Caco-2 (cell line): Measurements from ENCODE around the gene DCUN1D3. TPM values are rescaled to one million over a fixed set of nuclear protein-coding genes. Genes with fewer than 3 reads are reported as not detected.

Experiments used
- BruUV-seq: library from RNA; stranded (reverse); fragments of 400-500 nt; replicated peaks from 2 replicates; lab custom pipeline; 2021; lab: Mats Ljungman, UMichigan
- CTCF ChIA-PET: fragments of 300-600 bp; sonication (Branson Sonifier 250); formaldehyde crosslinking; loops from one replicate; lab custom pipeline; 2022; ENCODE audit warnings: antibody characterized with exemption; lab: Charles Lee
- POLR2A ChIA-PET: fragments of 300-600 bp; sonication (Branson Sonifier 250); formaldehyde crosslinking; loops from one replicate; lab custom pipeline; 2022; ENCODE audit warnings: antibody characterized with exemption; lab: Charles Lee
- DNase-seq, 2 experiments: peaks; one replicate each; pipeline versions ENCODE4 v3.0.0 to v3.0.0-alpha.2; 2020 to 2022
- H3K27me3 ChIP-seq: replicated peaks from 2 replicates; pipeline ENCODE4 v1.6.0; 2011; ENCODE audit warnings: low read length; ENCODE audit not compliant: control insufficient read depth, insufficient read depth
- H3K36me3 ChIP-seq: 2 replicates; pipeline ENCODE4 v1.5.1; 2011; ENCODE audit warnings: low read length; ENCODE audit not compliant: control insufficient read depth, insufficient read depth
- H3K4me1 ChIP-seq: fragments of 250-450 bp; sonication (Bioruptor Pico); 2 replicates; pipeline ENCODE4 v1.5.1; 2020; ENCODE audit warnings: mild to moderate bottlenecking
- H3K4me3 ChIP-seq: 2 replicates; pipeline ENCODE4 v1.5.1; 2011; ENCODE audit warnings: low read depth, mild to moderate bottlenecking, control low read depth, low read length
- H3K9me3 ChIP-seq: fragments of 250-450 bp; sonication (Bioruptor Pico); 2 replicates; pipeline ENCODE4 v1.5.1; 2020; ENCODE audit warnings: mild to moderate bottlenecking, moderate library complexity
- H3K27ac Mint-ChIP-seq: one replicate; pipeline ENCODE4 v1.8.0; 2022; ENCODE audit warnings: mixed read lengths; ENCODE audit not compliant: unreplicated experiment
- H3K27me3 Mint-ChIP-seq: one replicate; pipeline ENCODE4 v1.8.0; 2022; ENCODE audit warnings: mixed read lengths; ENCODE audit not compliant: insufficient read depth, unreplicated experiment
- H3K36me3 Mint-ChIP-seq: one replicate; pipeline ENCODE4 v1.8.0; 2022; ENCODE audit warnings: mild to moderate bottlenecking, mixed read lengths; ENCODE audit not compliant: insufficient read depth, unreplicated experiment
- H3K4me1 Mint-ChIP-seq: one replicate; pipeline ENCODE4 v1.8.0; 2022; ENCODE audit warnings: low read depth, mixed read lengths; ENCODE audit not compliant: unreplicated experiment
- H3K4me3 Mint-ChIP-seq: one replicate; pipeline ENCODE4 v1.8.0; 2022; ENCODE audit warnings: mild to moderate bottlenecking, moderate library complexity, mixed read lengths; ENCODE audit not compliant: unreplicated experiment
- H3K9me3 Mint-ChIP-seq: one replicate; pipeline ENCODE4 v1.8.0; 2022; ENCODE audit warnings: mixed read lengths; ENCODE audit not compliant: unreplicated experiment
- intact Hi-C: fragments of 100-400 bp; cut with micrococcal nuclease; formaldehyde crosslinking; loops from one replicate; pipeline ENCODE4 v1.10.0; 2022; ENCODE audit not compliant: unreplicated experiment
- total RNA-seq: library from RNA; stranded (reverse); gene quantifications from 2 replicates; pipeline ENCODE4 v1.2.3, GENCODE V29; 2022
- TF ChIP-seq, protein P1 (sequence below), 2 experiments: fragments of 200-600 bp in 1 of 2; IDR thresholded peaks; 1 replicate in 1 of 2; 2 replicates in 1 of 2; pipeline versions ENCODE4 v1.5.1 to v1.8.0; 2011 to 2022; ENCODE audit warnings: antibody characterized with exemption in 1 of 2, control low read depth in 1 of 2, inconsistent platforms in 1 of 2, low read depth in 1 of 2, low read length in 1 of 2, mild to moderate bottlenecking in 1 of 2, moderate library complexity in 1 of 2; ENCODE audit not compliant: insufficient read depth in 1 of 2, severe bottlenecking in 1 of 2, unreplicated experiment in 1 of 2

Gene DCUN1D3
- total RNA-seq, 1 experiment from 2014 or later, result 19.2 TPM

- H3K36me3 ChIP-seq, result peaks cover 2% of the 10 kb centered on the region; the same call in 1 of the 2 replicates
- peak overlapping the region; percentile 5 for H3K4me3 Mint-ChIP-seq
- intact Hi-C loops, result loop anchor here (1.0 to 5.0 kb wide), 6 partner anchors 47 to 449 kb away; partner anchors contain the start of genes DCUN1D3, LDAF1 and LYRM1
- ChIA-PET POLR2A (interaction anchor here (1.0 to 1.5 kb wide), 2 partner anchors 47 kb away, joined by 8 read pairs; partner anchors contain the start of genes DCUN1D3, ERI2, LYRM1 and REXO5), CTCF (no interaction called here)
- peaks cover 29% of the 10 kb centered on the region for H3K36me3 Mint-ChIP-seq
- no TSS peak for BruUV-seq
- TF ChIP-seq, protein P1, sequence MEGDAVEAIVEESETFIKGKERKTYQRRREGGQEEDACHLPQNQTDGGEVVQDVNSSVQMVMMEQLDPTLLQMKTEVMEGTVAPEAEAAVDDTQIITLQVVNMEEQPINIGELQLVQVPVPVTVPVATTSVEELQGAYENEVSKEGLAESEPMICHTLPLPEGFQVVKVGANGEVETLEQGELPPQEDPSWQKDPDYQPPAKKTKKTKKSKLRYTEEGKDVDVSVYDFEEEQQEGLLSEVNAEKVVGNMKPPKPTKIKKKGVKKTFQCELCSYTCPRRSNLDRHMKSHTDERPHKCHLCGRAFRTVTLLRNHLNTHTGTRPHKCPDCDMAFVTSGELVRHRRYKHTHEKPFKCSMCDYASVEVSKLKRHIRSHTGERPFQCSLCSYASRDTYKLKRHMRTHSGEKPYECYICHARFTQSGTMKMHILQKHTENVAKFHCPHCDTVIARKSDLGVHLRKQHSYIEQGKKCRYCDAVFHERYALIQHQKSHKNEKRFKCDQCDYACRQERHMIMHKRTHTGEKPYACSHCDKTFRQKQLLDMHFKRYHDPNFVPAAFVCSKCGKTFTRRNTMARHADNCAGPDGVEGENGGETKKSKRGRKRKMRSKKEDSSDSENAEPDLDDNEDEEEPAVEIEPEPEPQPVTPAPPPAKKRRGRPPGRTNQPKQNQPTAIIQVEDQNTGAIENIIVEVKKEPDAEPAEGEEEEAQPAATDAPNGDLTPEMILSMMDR (IDR thresholded peaks at IDR 0.05; ENCODE audit: insufficient read depth in 1 of 2, low read depth in 1 of 2, low read length in 1 of 2, severe bottlenecking in 1 of 2, unreplicated experiment in 1 of 2), result no peak
- peaks cover 43% of the 10 kb centered on the region for H3K4me1 ChIP-seq
- no peaks in the 10 kb centered on the region for H3K9me3 ChIP-seq
- no peaks in the 10 kb centered on the region for H3K27me3 ChIP-seq
- H3K9me3 Mint-ChIP-seq, result no peaks in the 10 kb centered on the region
- no peaks in the 10 kb centered on the region for H3K27me3 Mint-ChIP-seq
- peak; percentile 56 to 62 for DNase-seq
- peaks cover 14% of the 10 kb centered on the region for H3K4me1 Mint-ChIP-seq
- H3K4me3 ChIP-seq, result no peak overlapping the region
- H3K27ac Mint-ChIP-seq, result peak overlapping the region; percentile 31
Observed at GRCh38 chr16:20853143-20853542, 47.0 kb downstream of the DCUN1D3 start.

DNA sequence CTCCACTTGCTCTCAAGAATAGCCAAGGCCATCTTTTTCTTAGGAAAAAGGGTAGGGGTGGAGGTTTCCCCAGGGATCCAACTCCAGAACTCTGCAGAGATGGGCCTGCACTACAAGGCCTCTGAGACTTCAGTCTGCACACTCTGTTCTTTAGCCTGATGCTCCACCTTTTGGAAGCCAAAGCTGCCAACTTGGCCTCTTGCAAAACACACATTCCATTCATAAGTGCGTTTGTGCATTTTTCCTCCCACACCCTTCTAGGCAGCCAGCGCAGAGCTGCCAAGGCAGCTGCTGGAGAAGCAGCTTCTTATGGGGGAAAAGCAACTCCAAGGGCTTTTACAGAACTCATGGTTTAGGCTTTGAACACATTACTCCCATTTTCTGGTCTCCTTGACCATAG, 48.6 kb downstream of the DCUN1D3 start:
- Mint-ChIP-seq H3K4me1 (peaks cover 14% of the 10 kb centered on the region), H3K27me3 (no peaks in the 10 kb centered on the region), H3K4me3 (no peak overlapping the region), H3K36me3 (peaks cover 25% of the 10 kb centered on the region), H3K27ac (no peak overlapping the region), H3K9me3 (no peaks in the 10 kb centered on the region)
- CTCF ChIA-PET, result interaction anchor here (2.2 kb wide), 1 partner anchor 250 kb away, joined by 17 read pairs; no protein-coding TSS in a partner anchor
- H3K9me3 ChIP-seq, result no peaks in the 10 kb centered on the region
- H3K4me3 ChIP-seq, result no peak overlapping the region
- H3K4me1 ChIP-seq, result peaks cover 43% of the 10 kb centered on the region
- TF ChIP-seq, protein P1 (IDR thresholded peaks at IDR 0.05; ENCODE audit: insufficient read depth in 1 of 2, low read depth in 1 of 2, low read length in 1 of 2, severe bottlenecking in 1 of 2, unreplicated experiment in 1 of 2), result no peak
- intact Hi-C loops, result loop anchor here (5.0 kb wide), 5 partner anchors 86 to 451 kb away; partner anchors contain the start of gene LDAF1
- H3K36me3 ChIP-seq, result no peaks in the 10 kb centered on the region
- H3K27me3 ChIP-seq, result no peaks in the 10 kb centered on the region
- peak; percentile 51 to 68 for DNase-seq
- no TSS peak for BruUV-seq
- POLR2A ChIA-PET, result interaction anchor here (0.5 to 1.0 kb wide), 4 partner anchors 49 to 197 kb away, joined by 3 to 8 read pairs (median 3); partner anchors contain the start of genes DCUN1D3 and LYRM1

- H3K27ac Mint-ChIP-seq, result no peak overlapping the region
Observed at GRCh38 chr16:20850981-20851380, 49.2 kb downstream of the DCUN1D3 start.

More at GRCh38 chr16:20850981-20851380, 49.2 kb downstream of the DCUN1D3 start:
- H3K4me3 ChIP-seq, result no peak overlapping the region
- Mint-ChIP-seq H3K4me3 (no peak overlapping the region), H3K9me3 (no peaks in the 10 kb centered on the region), H3K4me1 (peaks cover 14% of the 10 kb centered on the region), H3K27me3 (no peaks in the 10 kb centered on the region), H3K36me3 (peaks cover 28% of the 10 kb centered on the region)
- CTCF ChIA-PET, result interaction anchor here (1.0 to 2.4 kb wide), 4 partner anchors 49 to 250 kb away, joined by 3 to 17 read pairs (median 5); partner anchors contain the start of genes DCUN1D3 and LYRM1
- TF ChIP-seq, protein P1 (IDR thresholded peaks at IDR 0.05; ENCODE audit: insufficient read depth in 1 of 2, low read depth in 1 of 2, low read length in 1 of 2, severe bottlenecking in 1 of 2, unreplicated experiment in 1 of 2), result no peak
- H3K27me3 ChIP-seq, result no peaks in the 10 kb centered on the region
- H3K4me1 ChIP-seq, result peaks cover 43% of the 10 kb centered on the region
- POLR2A ChIA-PET, result interaction anchor here (0.6 kb wide), 1 partner anchor 197 kb away, joined by 3 read pairs; no protein-coding TSS in a partner anchor
- no TSS peak for BruUV-seq
- intact Hi-C loops, result loop anchor here (1.0 to 5.0 kb wide), 7 partner anchors 86 to 451 kb away; partner anchors contain the start of gene LDAF1
- no peaks in the 10 kb centered on the region for H3K9me3 ChIP-seq
- no peaks in the 10 kb centered on the region for H3K36me3 ChIP-seq
- DNase-seq, result no peak
